ENCODE data around the gene TCTN2.

DNA sequence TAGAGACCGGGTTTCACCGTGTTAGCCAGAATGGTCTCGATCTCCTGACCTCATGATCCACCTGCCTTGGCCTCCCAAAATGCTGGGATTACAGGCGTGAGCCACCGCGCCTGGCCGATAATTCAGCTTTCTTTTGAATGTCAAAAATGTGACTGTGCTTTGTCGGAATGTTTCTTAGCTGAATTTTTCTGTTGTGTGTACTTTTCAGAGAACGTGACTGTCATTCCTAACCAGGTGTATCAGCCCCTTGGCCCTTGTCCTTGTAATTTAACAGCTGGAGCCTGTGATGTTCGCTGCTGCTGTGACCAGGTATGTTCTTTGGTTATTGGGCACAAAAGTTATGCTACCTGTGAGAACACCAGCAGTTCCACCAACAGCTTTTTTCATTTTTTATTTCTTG, 8.1 kb downstream of the TCTN2 start:
- TF ChIP-seq, protein P1, sequence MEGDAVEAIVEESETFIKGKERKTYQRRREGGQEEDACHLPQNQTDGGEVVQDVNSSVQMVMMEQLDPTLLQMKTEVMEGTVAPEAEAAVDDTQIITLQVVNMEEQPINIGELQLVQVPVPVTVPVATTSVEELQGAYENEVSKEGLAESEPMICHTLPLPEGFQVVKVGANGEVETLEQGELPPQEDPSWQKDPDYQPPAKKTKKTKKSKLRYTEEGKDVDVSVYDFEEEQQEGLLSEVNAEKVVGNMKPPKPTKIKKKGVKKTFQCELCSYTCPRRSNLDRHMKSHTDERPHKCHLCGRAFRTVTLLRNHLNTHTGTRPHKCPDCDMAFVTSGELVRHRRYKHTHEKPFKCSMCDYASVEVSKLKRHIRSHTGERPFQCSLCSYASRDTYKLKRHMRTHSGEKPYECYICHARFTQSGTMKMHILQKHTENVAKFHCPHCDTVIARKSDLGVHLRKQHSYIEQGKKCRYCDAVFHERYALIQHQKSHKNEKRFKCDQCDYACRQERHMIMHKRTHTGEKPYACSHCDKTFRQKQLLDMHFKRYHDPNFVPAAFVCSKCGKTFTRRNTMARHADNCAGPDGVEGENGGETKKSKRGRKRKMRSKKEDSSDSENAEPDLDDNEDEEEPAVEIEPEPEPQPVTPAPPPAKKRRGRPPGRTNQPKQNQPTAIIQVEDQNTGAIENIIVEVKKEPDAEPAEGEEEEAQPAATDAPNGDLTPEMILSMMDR (IDR thresholded peaks at IDR 0.05; ENCODE audit: insufficient read depth, low read length) = no peak
- TF ChIP-seq POLR2AphosphoS5 (IDR thresholded peaks at IDR 0.05; ENCODE audit: low read depth) (no peak), GABPA (IDR thresholded peaks at IDR 0.05; ENCODE audit: low read depth) (no peak)

Measured in HL-60 (cell line).